Measurements from ENCODE around the gene MRPL11. TPM values are rescaled to one million over a fixed set of nuclear protein-coding genes. Genes with fewer than 3 reads are reported as not detected.

Gene MRPL11
- polyA plus RNA-seq, 3 donors, result 14.7 to 64.6 (median 59.6) TPM

GRCh38 chr11:66411323-66411722 lies 27.3 kb downstream of the MRPL11 start:
- no peaks in the 10 kb centered on the region for H3K9me3 ChIP-seq (replicated peaks in 1 of 2; ENCODE audit: control insufficient read depth in 1 of 2, insufficient read depth in 1 of 2, low read length in 2 of 2)
- H3K4me1 ChIP-seq (ENCODE audit: control insufficient read depth in 1 of 2, insufficient read depth in 2 of 2, low read length in 2 of 2), result peaks cover 7 to 12% of the 10 kb centered on the region in 2 donors
- H3K4me3 Mint-ChIP-seq, result no peak overlapping the region
- peaks cover 0 to 2% (median 0%) of the 10 kb centered on the region in 7 donors for H3K9me3 Mint-ChIP-seq
- TF ChIP-seq, protein P1, sequence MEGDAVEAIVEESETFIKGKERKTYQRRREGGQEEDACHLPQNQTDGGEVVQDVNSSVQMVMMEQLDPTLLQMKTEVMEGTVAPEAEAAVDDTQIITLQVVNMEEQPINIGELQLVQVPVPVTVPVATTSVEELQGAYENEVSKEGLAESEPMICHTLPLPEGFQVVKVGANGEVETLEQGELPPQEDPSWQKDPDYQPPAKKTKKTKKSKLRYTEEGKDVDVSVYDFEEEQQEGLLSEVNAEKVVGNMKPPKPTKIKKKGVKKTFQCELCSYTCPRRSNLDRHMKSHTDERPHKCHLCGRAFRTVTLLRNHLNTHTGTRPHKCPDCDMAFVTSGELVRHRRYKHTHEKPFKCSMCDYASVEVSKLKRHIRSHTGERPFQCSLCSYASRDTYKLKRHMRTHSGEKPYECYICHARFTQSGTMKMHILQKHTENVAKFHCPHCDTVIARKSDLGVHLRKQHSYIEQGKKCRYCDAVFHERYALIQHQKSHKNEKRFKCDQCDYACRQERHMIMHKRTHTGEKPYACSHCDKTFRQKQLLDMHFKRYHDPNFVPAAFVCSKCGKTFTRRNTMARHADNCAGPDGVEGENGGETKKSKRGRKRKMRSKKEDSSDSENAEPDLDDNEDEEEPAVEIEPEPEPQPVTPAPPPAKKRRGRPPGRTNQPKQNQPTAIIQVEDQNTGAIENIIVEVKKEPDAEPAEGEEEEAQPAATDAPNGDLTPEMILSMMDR (IDR thresholded peaks at IDR 0.05), result no peak
- peaks cover 4% of the 10 kb centered on the region for H3K4me1 Mint-ChIP-seq
- H3K79me2 ChIP-seq (ENCODE audit: insufficient read depth, low read length), result no peaks in the 10 kb centered on the region
- H3K4me3 ChIP-seq (replicated peaks in 1 of 3; ENCODE audit: low read depth in 2 of 3, low read length in 3 of 3), result no peak overlapping the region
- no peak overlapping the region for H3K4me2 ChIP-seq (replicated peaks; ENCODE audit: extremely low read depth, low read length, poor library complexity, severe bottlenecking)
- no peaks in the 10 kb centered on the region for H3K36me3 ChIP-seq (replicated peaks in 1 of 2; ENCODE audit: control insufficient read depth in 1 of 2, insufficient read depth in 2 of 2, low read length in 2 of 2)
- no peak overlapping the region for H2AFZ ChIP-seq (ENCODE audit: insufficient read depth, low read depth, low read length, poor library complexity, severe bottlenecking)
- peaks cover 0 to 25% of the 10 kb centered on the region in 2 donors for H3K27me3 ChIP-seq (ENCODE audit: control insufficient read depth in 2 of 2, insufficient read depth in 2 of 2, low read length in 2 of 2)
- intact Hi-C loops (cut with micrococcal nuclease), result loop anchor here in 1 of 2 donors (10.0 kb wide), 1 partner anchor 433 kb away; the partner anchor contains the start of gene RCE1
- H3K27me3 Mint-ChIP-seq (ENCODE audit: low read depth in 3 of 3), result peaks cover 28 to 41% (median 40%) of the 10 kb centered on the region in 3 donors
- no peak overlapping the region for H3K27ac ChIP-seq (ENCODE audit: low read depth in 1 of 2, low read length in 2 of 2)
- H3K36me3 Mint-ChIP-seq, result no peaks in the 10 kb centered on the region
- WGBS (ENCODE audit: insufficient coverage), result 85% methylated on average over 3 of the region's 4 CpGs
- H4K20me1 ChIP-seq (ENCODE audit: insufficient read depth, low read length), result no peaks in the 10 kb centered on the region
- H3K27ac Mint-ChIP-seq, result peak overlapping the region in 1 of 7 donors; percentile 73
- DNase-seq, result no peak
- H3K9ac ChIP-seq (ENCODE audit: insufficient read depth, low read length, poor library complexity, severe bottlenecking), result no peak overlapping the region

DNA sequence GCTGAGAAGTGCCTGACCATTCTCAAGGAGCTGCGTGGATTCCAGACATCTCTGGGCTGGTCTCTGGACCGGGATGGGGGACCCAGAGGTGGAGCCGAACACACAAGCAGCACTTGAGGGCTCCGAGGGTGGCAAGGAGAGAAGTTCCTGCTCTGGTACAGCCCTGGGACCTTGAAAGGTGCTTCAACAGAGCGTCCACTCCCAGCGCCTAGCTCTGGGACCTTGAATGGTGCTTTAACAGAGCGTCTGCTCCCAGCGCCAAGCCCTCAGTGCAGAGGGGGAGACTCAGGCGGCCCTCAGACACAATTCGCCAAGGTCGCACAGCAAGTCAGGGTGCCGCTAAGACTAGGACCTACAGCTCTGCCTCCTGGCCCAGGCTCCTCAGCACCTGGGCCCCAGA lies 28.5 kb downstream of the MRPL11 start:
- H3K4me3 Mint-ChIP-seq, result peak overlapping the region in 1 of 2 donors; percentile 21
- no peak overlapping the region for H3K9ac ChIP-seq (ENCODE audit: insufficient read depth, low read length, poor library complexity, severe bottlenecking)
- DNase-seq, result no peak
- no peak overlapping the region for H3K4me2 ChIP-seq (replicated peaks; ENCODE audit: extremely low read depth, low read length, poor library complexity, severe bottlenecking)
- no peak overlapping the region for H3K27ac ChIP-seq (ENCODE audit: low read depth in 1 of 2, low read length in 2 of 2)
- intact Hi-C loops (cut with micrococcal nuclease), result loop anchor here in 1 of 2 donors (10.0 kb wide), 1 partner anchor 435 kb away; the partner anchor contains the start of gene RCE1
- no peak overlapping the region for H2AFZ ChIP-seq (ENCODE audit: insufficient read depth, low read depth, low read length, poor library complexity, severe bottlenecking)
- TF ChIP-seq, protein P1 (IDR thresholded peaks at IDR 0.05), result no peak
- H3K79me2 ChIP-seq (ENCODE audit: insufficient read depth, low read length), result no peaks in the 10 kb centered on the region
- peaks cover 0 to 22% of the 10 kb centered on the region in 2 donors for H3K27me3 ChIP-seq (ENCODE audit: control insufficient read depth in 2 of 2, insufficient read depth in 2 of 2, low read length in 2 of 2)
- 81% methylated on average over 12 of the region's 12 CpGs for WGBS (ENCODE audit: insufficient coverage)
- H3K9me3 Mint-ChIP-seq, result peaks cover 0 to 2% (median 0%) of the 10 kb centered on the region in 7 donors
- no peaks in the 10 kb centered on the region for H3K36me3 Mint-ChIP-seq
- no peaks in the 10 kb centered on the region for H4K20me1 ChIP-seq (ENCODE audit: insufficient read depth, low read length)
- H3K4me3 ChIP-seq (replicated peaks in 1 of 3; ENCODE audit: low read depth in 2 of 3, low read length in 3 of 3), result no peak overlapping the region
- peaks cover 4% of the 10 kb centered on the region for H3K4me1 Mint-ChIP-seq
- H3K36me3 ChIP-seq (replicated peaks in 1 of 2; ENCODE audit: control insufficient read depth in 1 of 2, insufficient read depth in 2 of 2, low read length in 2 of 2), result no peaks in the 10 kb centered on the region
- H3K27ac Mint-ChIP-seq, result no peak overlapping the region
- peaks cover 7 to 12% of the 10 kb centered on the region in 2 donors for H3K4me1 ChIP-seq (ENCODE audit: control insufficient read depth in 1 of 2, insufficient read depth in 2 of 2, low read length in 2 of 2)
- peaks cover 24 to 40% (median 40%) of the 10 kb centered on the region in 3 donors for H3K27me3 Mint-ChIP-seq (ENCODE audit: low read depth in 3 of 3)
- no peaks in the 10 kb centered on the region for H3K9me3 ChIP-seq (replicated peaks in 1 of 2; ENCODE audit: control insufficient read depth in 1 of 2, insufficient read depth in 1 of 2, low read length in 2 of 2)

Data from CD14-positive monocyte (primary cell).